GM06990 (cell line): ENCODE results near the gene HOMER1.

Source experiments
- DNase-seq: peaks from one replicate; pipeline ENCODE4 v3.0.0-alpha.2; 2011; ENCODE audit not compliant: insufficient read length; ENCODE audit errors: extremely low read depth
- H3K27me3 ChIP-seq: replicated peaks from 2 replicates; pipeline ENCODE4 v1.6.0; 2011; ENCODE audit warnings: low read length; ENCODE audit not compliant: control insufficient read depth, insufficient read depth
- H3K36me3 ChIP-seq: 2 replicates; pipeline ENCODE4 v1.5.1; 2011; ENCODE audit warnings: low read length; ENCODE audit not compliant: control insufficient read depth, insufficient read depth
- H3K4me3 ChIP-seq: replicated peaks from 2 replicates; pipeline ENCODE4 v1.5.1; 2011; ENCODE audit warnings: low read depth, mild to moderate bottlenecking, control low read depth, low read length
- TF ChIP-seq, protein P1 (sequence below): IDR thresholded peaks from 2 replicates; pipeline ENCODE4 v1.5.1; 2011; ENCODE audit warnings: low read length, control low read depth, mild to moderate bottlenecking, inconsistent platforms; ENCODE audit not compliant: insufficient read depth, poor library complexity, severe bottlenecking

Gene HOMER1

GRCh38 chr5:79456400-79456799 lies 57.5 kb downstream of the HOMER1 start:
- TF ChIP-seq, protein P1, sequence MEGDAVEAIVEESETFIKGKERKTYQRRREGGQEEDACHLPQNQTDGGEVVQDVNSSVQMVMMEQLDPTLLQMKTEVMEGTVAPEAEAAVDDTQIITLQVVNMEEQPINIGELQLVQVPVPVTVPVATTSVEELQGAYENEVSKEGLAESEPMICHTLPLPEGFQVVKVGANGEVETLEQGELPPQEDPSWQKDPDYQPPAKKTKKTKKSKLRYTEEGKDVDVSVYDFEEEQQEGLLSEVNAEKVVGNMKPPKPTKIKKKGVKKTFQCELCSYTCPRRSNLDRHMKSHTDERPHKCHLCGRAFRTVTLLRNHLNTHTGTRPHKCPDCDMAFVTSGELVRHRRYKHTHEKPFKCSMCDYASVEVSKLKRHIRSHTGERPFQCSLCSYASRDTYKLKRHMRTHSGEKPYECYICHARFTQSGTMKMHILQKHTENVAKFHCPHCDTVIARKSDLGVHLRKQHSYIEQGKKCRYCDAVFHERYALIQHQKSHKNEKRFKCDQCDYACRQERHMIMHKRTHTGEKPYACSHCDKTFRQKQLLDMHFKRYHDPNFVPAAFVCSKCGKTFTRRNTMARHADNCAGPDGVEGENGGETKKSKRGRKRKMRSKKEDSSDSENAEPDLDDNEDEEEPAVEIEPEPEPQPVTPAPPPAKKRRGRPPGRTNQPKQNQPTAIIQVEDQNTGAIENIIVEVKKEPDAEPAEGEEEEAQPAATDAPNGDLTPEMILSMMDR: no peak
- Histone ChIP-seq H3K4me3 (no peak overlapping the region), H3K27me3 (no peaks in the 10 kb centered on the region), H3K36me3 (no peaks in the 10 kb centered on the region)
- no peak for DNase-seq

DNA sequence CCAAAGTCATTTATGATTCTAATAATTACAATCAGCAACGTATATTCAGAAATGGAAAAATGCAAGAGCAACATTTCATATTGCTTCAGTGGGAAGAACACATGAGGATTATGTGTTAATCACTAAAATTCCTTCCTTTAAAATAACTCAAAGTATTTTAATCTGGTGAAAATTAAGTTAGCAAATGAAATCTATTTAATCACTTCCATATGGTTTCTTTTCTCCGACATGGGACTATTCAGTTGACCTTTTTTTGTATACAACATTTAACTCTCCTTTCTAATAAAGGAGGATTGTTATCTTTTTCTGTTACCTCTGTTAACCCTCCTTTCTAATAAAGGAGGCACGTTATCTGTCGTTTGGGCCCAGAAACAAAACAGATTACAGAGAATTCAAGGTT lies 59.9 kb downstream of the HOMER1 start:
- TF ChIP-seq, protein P1: no peak
- no peaks in the 10 kb centered on the region for H3K36me3 ChIP-seq
- H3K4me3 ChIP-seq: no peak overlapping the region
- no peak for DNase-seq
- H3K27me3 ChIP-seq: no peaks in the 10 kb centered on the region

GRCh38 chr5:79448336-79448735 lies 65.6 kb downstream of the HOMER1 start:
- no peaks in the 10 kb centered on the region for H3K27me3 ChIP-seq
- no peak for DNase-seq
- no peak overlapping the region for H3K4me3 ChIP-seq
- no peaks in the 10 kb centered on the region for H3K36me3 ChIP-seq
- TF ChIP-seq, protein P1: no peak

DNA sequence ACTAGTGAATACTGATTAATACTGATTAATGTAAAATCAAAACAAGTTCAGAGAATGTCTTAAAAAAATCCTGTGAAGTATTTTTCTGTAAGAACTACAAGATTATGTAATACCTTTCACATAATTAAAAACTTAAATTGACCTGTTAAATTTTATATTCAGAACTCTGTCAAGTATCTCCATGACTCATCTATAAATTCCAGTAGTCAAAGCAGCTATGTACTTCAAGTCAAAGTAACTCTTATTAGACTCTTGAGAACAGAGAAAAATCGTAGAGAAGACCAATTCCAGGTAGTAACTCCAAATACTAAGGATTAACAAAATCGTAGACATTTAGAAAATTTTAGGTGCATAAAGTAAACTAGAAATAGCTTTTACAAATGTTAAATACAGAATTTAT lies 77.1 kb downstream of the HOMER1 start:
- Histone ChIP-seq H3K27me3 (no peaks in the 10 kb centered on the region), H3K4me3 (no peak overlapping the region), H3K36me3 (no peaks in the 10 kb centered on the region)
- TF ChIP-seq, protein P1: no peak
- DNase-seq: no peak

GRCh38 chr5:79436224-79436623 lies 77.7 kb downstream of the HOMER1 start:
- H3K36me3 ChIP-seq: no peaks in the 10 kb centered on the region
- no peaks in the 10 kb centered on the region for H3K27me3 ChIP-seq
- TF ChIP-seq, protein P1: no peak
- no peak overlapping the region for H3K4me3 ChIP-seq
- no peak for DNase-seq

- H3K36me3 ChIP-seq: no peaks in the 10 kb centered on the region
- TF ChIP-seq, protein P1: no peak
- H3K27me3 ChIP-seq: no peaks in the 10 kb centered on the region
- DNase-seq: no peak
- H3K4me3 ChIP-seq: no peak overlapping the region
Observed at GRCh38 chr5:79430196-79430595, 83.7 kb downstream of the HOMER1 start.
